ENCODE results near the gene CLIC5.

The CLIC5 gene

GRCh38 chr6:45964300-45964699, 51.4 kb downstream of the CLIC5 start:
- no peak for DNase-seq (ENCODE audit: low spot score)

GRCh38 chr6:45963896-45964295, 51.8 kb downstream of the CLIC5 start:
- no peak for DNase-seq (ENCODE audit: low spot score)

- DNase-seq (ENCODE audit: low spot score), result no peak
These were observed 54.5 kb downstream of the CLIC5 start for GRCh38 chr6:45961125-45961524.

GRCh38 chr6:45959534-45960145, 56.0 kb downstream of the CLIC5 start:
- DNase-seq (ENCODE audit: low spot score), result no peak

- DNase-seq (ENCODE audit: low spot score), result no peak
These were observed 59.0 kb downstream of the CLIC5 start for GRCh38 chr6:45956663-45957062.

- no peak for DNase-seq (ENCODE audit: low spot score)
These were observed 59.5 kb downstream of the CLIC5 start for GRCh38 chr6:45956176-45956575.

GRCh38 chr6:45955597-45955996, 60.1 kb downstream of the CLIC5 start:
- DNase-seq (ENCODE audit: low spot score), result no peak

GRCh38 chr6:45952546-45952945, 63.1 kb downstream of the CLIC5 start:
- DNase-seq (ENCODE audit: low spot score), result no peak

GRCh38 chr6:45952168-45952529, 63.5 kb downstream of the CLIC5 start:
- no peak for DNase-seq (ENCODE audit: low spot score)

- no peak for DNase-seq (ENCODE audit: low spot score)
These were observed 64.1 kb downstream of the CLIC5 start for GRCh38 chr6:45951321-45952167.

GRCh38 chr6:45949256-45949655, 66.4 kb downstream of the CLIC5 start:
- no peak for DNase-seq (ENCODE audit: low spot score)

GRCh38 chr6:45947807-45948206, 67.9 kb downstream of the CLIC5 start:
- DNase-seq (ENCODE audit: low spot score), result no peak

- no peak for DNase-seq (ENCODE audit: low spot score)
These were observed 68.8 kb downstream of the CLIC5 start for GRCh38 chr6:45946887-45947286.

GRCh38 chr6:45946352-45946751, 69.3 kb downstream of the CLIC5 start:
- DNase-seq (ENCODE audit: low spot score), result no peak

GRCh38 chr6:45942953-45943352, 72.7 kb downstream of the CLIC5 start:
- no peak for DNase-seq (ENCODE audit: low spot score)

- no peak for DNase-seq (ENCODE audit: low spot score)
These were observed 81.8 kb downstream of the CLIC5 start for GRCh38 chr6:45933855-45934254.

- no peak for DNase-seq (ENCODE audit: low spot score)
These were observed 84.4 kb downstream of the CLIC5 start for GRCh38 chr6:45931232-45931631.

GRCh38 chr6:45930420-45931040, 85.1 kb downstream of the CLIC5 start:
- DNase-seq (ENCODE audit: low spot score), result peak; percentile 48

GRCh38 chr6:45929421-45930361, 86.0 kb downstream of the CLIC5 start:
- no peak for DNase-seq (ENCODE audit: low spot score)

GRCh38 chr6:45928721-45929305, 86.8 kb downstream of the CLIC5 start:
- DNase-seq (ENCODE audit: low spot score), result no peak

GRCh38 chr6:45927421-45928320, 88.0 kb downstream of the CLIC5 start:
- no peak for DNase-seq (ENCODE audit: low spot score)
